Glomerular visceral epithelial cell (primary cell): ENCODE data around the gene TRIO.

Experiments used
- DNase-seq: peaks from one replicate; pipeline ENCODE4 v3.0.0-alpha.2; 2016; ENCODE audit errors: extremely low spot score

TRIO gene

GRCh38 chr5:14504816-14505215 lies 361.7 kb downstream of the TRIO start:
- no peak for DNase-seq

GRCh38 chr5:14505310-14506139 lies 362.4 kb downstream of the TRIO start:
- no peak for DNase-seq

- no peak for DNase-seq
Observed at GRCh38 chr5:14506140-14506538, 363.0 kb downstream of the TRIO start.

GRCh38 chr5:14506661-14507060 lies 363.5 kb downstream of the TRIO start:
- no peak for DNase-seq

- no peak for DNase-seq
Observed at GRCh38 chr5:14507156-14507941, 364.2 kb downstream of the TRIO start.

- DNase-seq = no peak
Observed at GRCh38 chr5:14508046-14508445, 364.9 kb downstream of the TRIO start.

GRCh38 chr5:14509556-14509955 lies 366.4 kb downstream of the TRIO start:
- no peak for DNase-seq

GRCh38 chr5:14510156-14510734 lies 367.1 kb downstream of the TRIO start:
- no peak for DNase-seq

GRCh38 chr5:14510880-14511279 lies 367.7 kb downstream of the TRIO start:
- DNase-seq = no peak

- no peak for DNase-seq
Observed at GRCh38 chr5:14512574-14512973, 369.4 kb downstream of the TRIO start.

GRCh38 chr5:14513266-14513665 lies 370.1 kb downstream of the TRIO start:
- no peak for DNase-seq

GRCh38 chr5:14516901-14517300 lies 373.8 kb downstream of the TRIO start:
- no peak for DNase-seq

GRCh38 chr5:14518638-14519037 lies 375.5 kb downstream of the TRIO start:
- DNase-seq = no peak

GRCh38 chr5:14521748-14522147 lies 378.6 kb downstream of the TRIO start:
- no peak for DNase-seq

- no peak for DNase-seq
Observed at GRCh38 chr5:14522721-14523120, 379.6 kb downstream of the TRIO start.

GRCh38 chr5:14523243-14524034 lies 380.3 kb downstream of the TRIO start:
- DNase-seq = no peak

- DNase-seq = no peak
Observed at GRCh38 chr5:14525397-14525796, 382.3 kb downstream of the TRIO start.

- DNase-seq = no peak
Observed at GRCh38 chr5:14526493-14526892, 383.4 kb downstream of the TRIO start.

GRCh38 chr5:14528115-14528514 lies 385.0 kb downstream of the TRIO start:
- DNase-seq = no peak

- no peak for DNase-seq
Observed at GRCh38 chr5:14528926-14529325, 385.8 kb downstream of the TRIO start.

- DNase-seq = no peak
Observed at GRCh38 chr5:14531668-14532067, 388.5 kb downstream of the TRIO start.

GRCh38 chr5:14532180-14532579 lies 389.0 kb downstream of the TRIO start:
- no peak for DNase-seq
